MCF 10A (cell line): Measurements from ENCODE around the gene BCS1L. TPM values are rescaled to one million over a fixed set of nuclear protein-coding genes. Genes with fewer than 3 reads are reported as not detected.
A peak's percentile ranks its signal among the peaks of the same experiment; 100 is the strongest.

Experiments used
- BruUV-seq: library from RNA; stranded (reverse); fragments of 400-500 nt; replicated peaks from 2 replicates; lab custom pipeline; 2021; lab: Mats Ljungman, UMichigan
- CTCF ChIA-PET: fragments of 300-600 bp; sonication (Branson Sonifier 250); formaldehyde crosslinking; extraction: SDS; loops from one replicate; lab custom pipeline; 2021; ENCODE audit warnings: antibody characterized with exemption, inconsistent platforms; lab: Yijun Ruan, JAX
- POLR2A ChIA-PET: fragments of 300-600, 350-650 bp; sonication (Branson Sonifier 250); formaldehyde crosslinking; extraction: SDS; loops from one replicate; lab custom pipeline; 2020; ENCODE audit warnings: antibody characterized with exemption, inconsistent platforms; lab: Yijun Ruan, JAX
- DNase-seq: peaks from one replicate; pipeline ENCODE4 v3.0.0-alpha.2; 2018; ENCODE audit not compliant: unreplicated experiment
- H3K27ac Mint-ChIP-seq: one replicate; pipeline ENCODE4 v1.8.0; 2022; ENCODE audit warnings: mild to moderate bottlenecking, low read depth, mixed read lengths; ENCODE audit not compliant: unreplicated experiment
- H3K27me3 Mint-ChIP-seq: one replicate; pipeline ENCODE4 v1.8.0; 2022; ENCODE audit warnings: mixed read lengths; ENCODE audit not compliant: insufficient read depth, unreplicated experiment
- H3K36me3 Mint-ChIP-seq: one replicate; pipeline ENCODE4 v1.8.0; 2022; ENCODE audit warnings: mild to moderate bottlenecking, moderate library complexity, mixed read lengths; ENCODE audit not compliant: insufficient read depth, unreplicated experiment
- H3K4me1 Mint-ChIP-seq: one replicate; pipeline ENCODE4 v1.8.0; 2022; ENCODE audit warnings: mixed read lengths; ENCODE audit not compliant: insufficient read depth, unreplicated experiment
- H3K4me3 Mint-ChIP-seq: one replicate; pipeline ENCODE4 v1.8.0; 2022; ENCODE audit warnings: mild to moderate bottlenecking, moderate library complexity, mixed read lengths; ENCODE audit not compliant: unreplicated experiment
- H3K9me3 Mint-ChIP-seq: one replicate; pipeline ENCODE4 v1.8.0; 2022; ENCODE audit warnings: mixed read lengths; ENCODE audit not compliant: unreplicated experiment
- intact Hi-C: fragments of 100-400 bp; cut with micrococcal nuclease; formaldehyde crosslinking; loops from 2 replicates; pipeline ENCODE4 v1.14.1; 2022
- total RNA-seq: library from RNA; stranded (reverse); gene quantifications from 2 replicates; pipeline ENCODE4 v1.2.3, GENCODE V29; 2022
- TF ChIP-seq, protein P1 (sequence below): fragments of 200-600 bp; IDR thresholded peaks from one replicate; pipeline ENCODE4 v1.8.0; 2022; ENCODE audit warnings: antibody characterized with exemption, mild to moderate bottlenecking; ENCODE audit not compliant: unreplicated experiment

Gene BCS1L
- total RNA-seq, 1 experiment from 2014 or later: 96.0 TPM

DNA sequence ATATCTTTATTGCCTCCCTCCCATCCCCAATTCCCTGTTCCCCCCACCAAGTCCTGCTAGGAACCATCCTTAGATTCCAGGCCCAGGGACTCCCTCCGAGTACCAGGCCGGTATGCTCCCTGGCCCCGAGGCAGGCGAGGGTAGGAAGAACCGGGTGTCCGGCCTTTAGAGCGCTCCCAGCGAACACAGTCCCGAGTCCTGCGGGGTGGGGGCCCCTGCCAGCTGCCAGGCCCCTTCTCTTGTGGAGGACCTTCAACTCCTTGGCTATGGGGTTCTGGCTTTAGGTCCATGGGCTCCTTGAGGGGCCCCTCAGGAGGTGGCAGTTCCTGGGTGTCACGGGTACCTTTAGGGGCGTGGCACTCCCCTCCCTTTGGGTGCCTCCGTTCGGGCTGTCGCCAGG lies 4.4 kb downstream of the BCS1L start:
- H3K4me1 Mint-ChIP-seq: peaks cover 12% of the 10 kb centered on the region
- TF ChIP-seq, protein P1, sequence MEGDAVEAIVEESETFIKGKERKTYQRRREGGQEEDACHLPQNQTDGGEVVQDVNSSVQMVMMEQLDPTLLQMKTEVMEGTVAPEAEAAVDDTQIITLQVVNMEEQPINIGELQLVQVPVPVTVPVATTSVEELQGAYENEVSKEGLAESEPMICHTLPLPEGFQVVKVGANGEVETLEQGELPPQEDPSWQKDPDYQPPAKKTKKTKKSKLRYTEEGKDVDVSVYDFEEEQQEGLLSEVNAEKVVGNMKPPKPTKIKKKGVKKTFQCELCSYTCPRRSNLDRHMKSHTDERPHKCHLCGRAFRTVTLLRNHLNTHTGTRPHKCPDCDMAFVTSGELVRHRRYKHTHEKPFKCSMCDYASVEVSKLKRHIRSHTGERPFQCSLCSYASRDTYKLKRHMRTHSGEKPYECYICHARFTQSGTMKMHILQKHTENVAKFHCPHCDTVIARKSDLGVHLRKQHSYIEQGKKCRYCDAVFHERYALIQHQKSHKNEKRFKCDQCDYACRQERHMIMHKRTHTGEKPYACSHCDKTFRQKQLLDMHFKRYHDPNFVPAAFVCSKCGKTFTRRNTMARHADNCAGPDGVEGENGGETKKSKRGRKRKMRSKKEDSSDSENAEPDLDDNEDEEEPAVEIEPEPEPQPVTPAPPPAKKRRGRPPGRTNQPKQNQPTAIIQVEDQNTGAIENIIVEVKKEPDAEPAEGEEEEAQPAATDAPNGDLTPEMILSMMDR: no peak
- DNase-seq: no peak
- BruUV-seq: no TSS peak
- CTCF ChIA-PET: interaction anchor here (0.5 to 0.8 kb wide), 2 partner anchors 25 to 979 kb away, joined by 3 read pairs; no protein-coding TSS in a partner anchor
- peaks cover 73% of the 10 kb centered on the region for H3K36me3 Mint-ChIP-seq
- no peak overlapping the region for H3K4me3 Mint-ChIP-seq
- POLR2A ChIA-PET: no interaction called here
- H3K9me3 Mint-ChIP-seq: no peaks in the 10 kb centered on the region
- no peaks in the 10 kb centered on the region for H3K27me3 Mint-ChIP-seq
- H3K27ac Mint-ChIP-seq: no peak overlapping the region
- intact Hi-C loops: no loop called here

DNA sequence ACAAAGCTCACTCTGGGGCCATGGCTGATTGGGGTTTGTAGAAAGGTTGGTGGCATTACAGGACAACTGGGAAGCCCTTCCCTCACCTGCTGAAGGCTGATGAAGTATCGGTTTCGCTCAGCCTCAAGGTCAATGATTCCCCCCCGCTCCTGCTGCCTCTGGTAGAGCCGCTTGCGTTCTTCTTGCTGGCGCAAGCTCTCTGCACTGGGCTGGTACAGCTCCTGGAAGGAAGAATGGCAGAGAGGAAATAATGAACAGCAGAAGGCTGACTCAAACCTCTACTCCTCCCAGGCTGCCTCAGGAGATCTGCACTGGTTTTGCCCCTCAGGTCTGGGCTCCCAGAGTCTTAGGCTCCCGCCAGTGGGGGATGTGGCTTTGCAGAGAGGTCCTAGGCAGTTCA lies 5.2 kb downstream of the BCS1L start:
- CTCF ChIA-PET: no interaction called here
- Mint-ChIP-seq H3K4me1 (peaks cover 11% of the 10 kb centered on the region), H3K36me3 (peaks cover 69% of the 10 kb centered on the region), H3K27ac (no peak overlapping the region), H3K27me3 (no peaks in the 10 kb centered on the region), H3K9me3 (no peaks in the 10 kb centered on the region), H3K4me3 (no peak overlapping the region)
- no TSS peak for BruUV-seq
- TF ChIP-seq, protein P1: no peak
- DNase-seq: no peak
- intact Hi-C loops: no loop called here
- POLR2A ChIA-PET: no interaction called here

DNA sequence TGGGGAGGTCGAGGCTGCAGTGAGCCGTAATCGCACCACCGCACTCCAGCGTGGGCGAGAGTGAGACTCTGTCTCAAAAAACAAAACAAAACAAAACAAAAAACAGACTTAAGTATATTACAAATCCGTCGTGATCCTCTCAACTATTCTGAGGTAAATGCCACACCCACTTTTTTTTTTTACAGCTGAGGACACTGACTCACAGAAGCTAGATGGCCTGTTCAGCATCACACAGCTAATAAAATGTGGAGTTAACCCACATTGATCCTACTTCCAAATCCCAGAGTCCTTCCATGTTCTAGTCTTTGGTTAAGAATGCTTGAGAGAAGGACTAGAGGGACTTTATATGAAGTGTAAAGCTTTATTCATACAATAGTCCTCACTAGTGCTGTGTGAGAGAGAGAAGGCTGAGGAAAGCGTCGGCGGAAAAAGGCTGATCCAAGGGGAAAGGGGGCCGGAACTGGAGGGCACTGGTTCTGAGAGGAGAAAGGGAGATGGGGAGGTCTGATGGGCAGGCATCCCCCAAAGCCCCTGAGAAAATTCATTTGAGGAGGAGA lies 11.7 kb downstream of the BCS1L start:
- Mint-ChIP-seq H3K9me3 (no peaks in the 10 kb centered on the region), H3K27ac (peak overlapping the region; percentile 97), H3K4me3 (peak overlapping the region; percentile 96), H3K27me3 (no peaks in the 10 kb centered on the region), H3K4me1 (peaks cover 18% of the 10 kb centered on the region), H3K36me3 (peaks cover 30% of the 10 kb centered on the region)
- intact Hi-C loops: loop anchor here (1.0 kb wide), 1 partner anchor 12 kb away; the partner anchor contains the start of genes BCS1L and ZNF142
- TF ChIP-seq, protein P1: no peak
- BruUV-seq: TSS peak; percentile 71
- DNase-seq: peak; percentile 28
- POLR2A ChIA-PET: interaction anchor here (0.8 to 6.5 kb wide), 14 partner anchors 9 to 179 kb away, joined by 3 to 105 read pairs (median 4); partner anchors contain the start of genes BCS1L, USP37 and ZNF142
- CTCF ChIA-PET: interaction anchor here (0.6 to 7.5 kb wide), 15 partner anchors 11 to 858 kb away, joined by 3 to 44 read pairs (median 3); partner anchors contain the start of genes BCS1L and ZNF142
